Stomach (tissue), 9 donors: ENCODE measurements around the gene FAM237A. TPM values are rescaled to one million over a fixed set of nuclear protein-coding genes. Genes with fewer than 3 reads are reported as not detected.
A peak's percentile ranks its signal among the peaks of the same experiment; 100 is the strongest.

ENCODE experiments used
- DNase-seq, 2 donors: peaks; one replicate each; pipeline versions ENCODE4 v3.0.0 to v3.0.0-alpha.2; 2013 to 2019
- H3K27ac ChIP-seq, 5 donors: fragments of 200-600 bp in 4 of 5; sonication (generic) in 4 of 5; one replicate each; pipeline ENCODE4 v1.5.1; 2013 to 2019; ENCODE audit warnings: mild to moderate bottlenecking in 1 of 5, moderate library complexity in 1 of 5
- H3K27me3 ChIP-seq, 3 donors: fragments of 200-600 bp; sonication (generic); one replicate each; pipeline ENCODE4 v1.5.1; 2017 to 2019; ENCODE audit warnings: mixed run types in 1 of 3
- H3K36me3 ChIP-seq, 4 donors: fragments of 200-600 bp; sonication (generic); 1 replicate in 3 of 4; 2 replicates in 1 of 4; pipeline ENCODE4 v1.5.1; 2016 to 2019
- H3K4me1 ChIP-seq, 4 donors: fragments of 200-600 bp; sonication (generic); one replicate each; pipeline ENCODE4 v1.5.1; 2016 to 2019
- H3K4me3 ChIP-seq, 4 donors: fragments of 200-600 bp; sonication (generic) in 3 of 4; one replicate each; pipeline ENCODE4 v1.5.1; 2016 to 2019; ENCODE audit warnings: mild to moderate bottlenecking in 1 of 4
- H3K9me3 ChIP-seq, 4 donors: fragments of 200-600 bp; sonication (generic); one replicate each; pipeline ENCODE4 v1.5.1; 2016 to 2019
- EP300 ChIP-seq: sonication (generic); formaldehyde crosslinking; IDR thresholded peaks from one replicate; pipeline ENCODE4 v1.6.1; 2017; ENCODE audit warnings: antibody characterized with exemption
- POLR2A ChIP-seq, 4 donors: fragments of 450-650 bp; IDR thresholded peaks; one replicate each; pipeline ENCODE4 v1.6.1; 2016; ENCODE audit warnings: antibody characterized with exemption in 4 of 4, control low read depth in 2 of 4, mild to moderate bottlenecking in 1 of 4, moderate library complexity in 1 of 4
- POLR2AphosphoS5 ChIP-seq, 3 donors: sonication (generic); formaldehyde crosslinking; IDR thresholded peaks; one replicate each; pipeline ENCODE4 v1.6.1; 2016; ENCODE audit warnings: antibody characterized with exemption in 3 of 3
- WGBS, 5 donors: extraction: QIAGEN DNeasy Blood & Tissue Kit in 3 of 5; methylation state at CpG; one replicate each; pipeline versions ENCODE4 v1.1.5 to v1.1.7; 2013 to 2018; 5-methylcytosine and 5-hydroxymethylcytosine counted together
- intact Hi-C: fragments of 100-400 bp; cut with DNase I; formaldehyde crosslinking; loops from one replicate; pipeline ENCODE4 v1.15.1; 2023; ENCODE audit warnings: low total_unique reads
- polyA plus RNA-seq, 3 donors: library from polyadenylated mRNA; stranded (reverse); fragments of 200-250 nt; gene quantifications; one replicate each; pipeline ENCODE4 v1.2.3, GENCODE V29; 2013
- total RNA-seq, 5 donors: library from RNA; depleted of rRNA; stranded (reverse); fragments of >200 nt; gene quantifications; one replicate each; pipeline versions ENCODE4 v1.1.0 to v1.2.3, GENCODE V29; 2014 to 2016
- TF ChIP-seq, protein P1 (sequence below), 7 experiments: fragments of 450-650 bp in 4 of 7; fragments of 200-600 bp in 3 of 7; sonication (generic) in 3 of 7; IDR thresholded peaks; one replicate each; pipeline ENCODE4 v1.5.1; 2016 to 2019; ENCODE audit warnings: antibody characterized with exemption in 7 of 7, control low read depth in 2 of 7, mild to moderate bottlenecking in 1 of 7
- donor health status: healthy with polysubstance abuse.
- donor health status: Bipolar disorder and iron deficiency.
- donor health status: healthy.

Gene FAM237A
- total and polyA plus RNA-seq, 8 donors = not detected

DNA sequence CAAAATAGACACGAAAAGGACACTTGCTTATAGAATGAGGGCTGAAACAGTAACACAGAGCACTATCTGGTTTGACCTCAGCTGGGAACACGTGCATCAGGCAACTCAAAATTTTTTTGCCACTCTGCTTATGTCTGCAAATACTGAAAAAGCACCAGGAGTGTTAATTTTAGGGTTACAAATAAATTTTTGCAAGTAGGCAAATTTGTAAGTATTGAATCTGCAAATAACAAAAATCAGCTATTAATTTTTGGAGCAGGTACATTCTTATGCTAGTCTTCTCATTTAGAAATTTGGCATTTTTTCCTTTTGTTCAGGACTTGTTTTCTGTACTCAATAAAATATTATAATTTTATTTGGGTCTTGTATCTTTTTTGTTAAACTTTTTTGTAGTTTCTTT lies 46.2 kb downstream of the FAM237A start:
- intact Hi-C loops = no loop called here
- Histone ChIP-seq H3K27me3 (no peaks in the 10 kb centered on the region), H3K4me3 (no peak overlapping the region), H3K36me3 (no peaks in the 10 kb centered on the region), H3K27ac (no peak overlapping the region), H3K9me3 (no peaks in the 10 kb centered on the region), H3K4me1 (no peaks in the 10 kb centered on the region)
- TF ChIP-seq POLR2AphosphoS5 (IDR thresholded peaks at IDR 0.05) = no peak
- TF ChIP-seq, protein P1, sequence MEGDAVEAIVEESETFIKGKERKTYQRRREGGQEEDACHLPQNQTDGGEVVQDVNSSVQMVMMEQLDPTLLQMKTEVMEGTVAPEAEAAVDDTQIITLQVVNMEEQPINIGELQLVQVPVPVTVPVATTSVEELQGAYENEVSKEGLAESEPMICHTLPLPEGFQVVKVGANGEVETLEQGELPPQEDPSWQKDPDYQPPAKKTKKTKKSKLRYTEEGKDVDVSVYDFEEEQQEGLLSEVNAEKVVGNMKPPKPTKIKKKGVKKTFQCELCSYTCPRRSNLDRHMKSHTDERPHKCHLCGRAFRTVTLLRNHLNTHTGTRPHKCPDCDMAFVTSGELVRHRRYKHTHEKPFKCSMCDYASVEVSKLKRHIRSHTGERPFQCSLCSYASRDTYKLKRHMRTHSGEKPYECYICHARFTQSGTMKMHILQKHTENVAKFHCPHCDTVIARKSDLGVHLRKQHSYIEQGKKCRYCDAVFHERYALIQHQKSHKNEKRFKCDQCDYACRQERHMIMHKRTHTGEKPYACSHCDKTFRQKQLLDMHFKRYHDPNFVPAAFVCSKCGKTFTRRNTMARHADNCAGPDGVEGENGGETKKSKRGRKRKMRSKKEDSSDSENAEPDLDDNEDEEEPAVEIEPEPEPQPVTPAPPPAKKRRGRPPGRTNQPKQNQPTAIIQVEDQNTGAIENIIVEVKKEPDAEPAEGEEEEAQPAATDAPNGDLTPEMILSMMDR (IDR thresholded peaks at IDR 0.05) = no peak
- no peak for TF ChIP-seq POLR2A (IDR thresholded peaks at IDR 0.05)
- no peak for TF ChIP-seq EP300
- DNase-seq = no peak
- 48 to 68% (median 52%) methylated on average over 2 of the region's 2 CpGs for WGBS, 5 donors

DNA sequence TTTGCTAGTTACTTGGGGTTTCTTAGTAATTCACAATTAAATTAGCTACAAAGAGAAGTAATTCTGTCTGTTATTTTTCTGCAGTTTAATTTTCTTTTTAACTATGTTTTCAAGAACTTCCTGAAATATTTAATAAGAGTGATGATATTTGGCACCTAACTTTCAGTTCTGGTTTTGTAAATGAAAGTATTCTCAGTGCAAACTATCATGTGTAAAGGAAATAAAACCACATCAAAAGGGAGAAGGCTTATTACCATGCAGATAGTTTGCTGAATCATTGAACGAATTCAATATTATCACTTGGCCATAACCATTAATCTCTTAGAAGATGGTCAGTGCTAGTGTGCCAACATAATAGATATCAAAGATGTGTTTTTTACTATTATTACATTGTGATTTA lies 46.7 kb downstream of the FAM237A start:
- Histone ChIP-seq H3K36me3 (no peaks in the 10 kb centered on the region), H3K27ac (no peak overlapping the region), H3K27me3 (no peaks in the 10 kb centered on the region), H3K4me1 (no peaks in the 10 kb centered on the region), H3K9me3 (no peaks in the 10 kb centered on the region), H3K4me3 (no peak overlapping the region)
- TF ChIP-seq POLR2A (IDR thresholded peaks at IDR 0.05) (no peak), POLR2AphosphoS5 (IDR thresholded peaks at IDR 0.05) (no peak), EP300 (no peak)
- TF ChIP-seq, protein P1 (IDR thresholded peaks at IDR 0.05) = no peak
- intact Hi-C loops = no loop called here
- WGBS, 5 donors = 56 to 76% (median 65%) methylated on average over 1 of the region's 1 CpG
- no peak for DNase-seq

DNA sequence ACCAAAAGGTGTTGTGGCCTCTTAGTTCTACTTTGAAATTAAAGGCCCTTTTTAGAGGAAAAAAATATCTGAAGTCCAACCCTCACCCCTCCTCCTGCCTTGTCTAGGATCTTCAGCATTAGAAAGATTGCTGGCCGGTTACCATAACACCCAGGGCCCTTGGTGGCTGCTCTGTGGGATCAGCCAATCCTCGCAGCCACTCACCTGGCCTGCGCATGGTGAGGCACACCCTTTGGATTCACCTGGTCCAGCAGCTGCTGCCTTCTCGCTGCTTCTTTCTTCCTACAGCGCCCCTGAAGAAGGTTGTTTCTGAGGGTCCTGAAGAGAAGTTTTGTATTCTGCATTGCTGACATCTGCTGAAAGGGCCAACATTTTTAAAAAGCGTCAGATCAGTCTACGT lies 50.7 kb downstream of the FAM237A start:
- H3K9me3 ChIP-seq = no peaks in the 10 kb centered on the region
- no peaks in the 10 kb centered on the region for H3K27me3 ChIP-seq
- no peak overlapping the region for H3K4me3 ChIP-seq
- DNase-seq = no peak
- 74 to 79% (median 76%) methylated on average over 7 of the region's 7 CpGs for WGBS, 5 donors
- no peaks in the 10 kb centered on the region for H3K36me3 ChIP-seq
- no peaks in the 10 kb centered on the region for H3K4me1 ChIP-seq
- no peak overlapping the region for H3K27ac ChIP-seq
- intact Hi-C loops = loop anchor here (10.0 kb wide), 1 partner anchor 1382 kb away; no protein-coding TSS in a partner anchor
- TF ChIP-seq, protein P1 (IDR thresholded peaks at IDR 0.05) = no peak
- TF ChIP-seq EP300 (no peak), POLR2A (IDR thresholded peaks at IDR 0.05) (no peak), POLR2AphosphoS5 (IDR thresholded peaks at IDR 0.05) (no peak)

DNA sequence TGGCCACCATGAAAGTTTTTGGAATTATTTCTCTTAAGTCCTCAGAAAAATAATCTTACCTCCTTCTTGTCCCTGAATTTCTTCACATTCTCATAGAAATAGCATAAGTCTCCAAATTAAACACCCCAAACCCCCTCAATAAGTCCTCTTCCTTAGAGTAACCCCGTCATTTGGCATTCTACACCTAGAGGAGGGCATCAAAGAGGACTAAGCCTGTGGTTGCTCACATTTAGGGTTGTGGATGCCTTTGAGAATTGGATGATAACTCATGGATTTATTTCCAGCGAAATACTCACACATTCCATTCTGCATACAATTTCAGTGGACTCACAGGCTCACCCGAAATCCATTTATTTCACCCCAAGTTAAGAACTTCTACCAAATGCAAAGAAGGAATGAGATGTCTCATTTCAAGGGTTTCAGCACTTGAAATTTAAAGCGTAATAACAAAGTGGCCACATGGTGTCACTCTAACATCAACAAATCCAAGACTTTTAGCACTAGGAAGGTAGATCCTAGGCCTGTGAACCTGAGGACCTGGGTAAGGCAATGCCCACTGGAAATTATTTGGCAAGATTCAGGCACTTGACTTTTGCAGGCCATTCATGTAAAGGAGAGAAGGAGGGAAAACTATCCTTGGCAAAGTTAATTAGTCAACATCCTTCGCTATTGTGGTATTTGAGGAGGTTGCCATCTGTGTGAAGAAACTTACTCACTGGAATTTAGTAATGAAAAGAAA lies 51.3 kb downstream of the FAM237A start:
- WGBS, 5 donors = 26 to 39% (median 31%) methylated on average over 5 of the region's 5 CpGs
- no peak overlapping the region for H3K4me3 ChIP-seq
- DNase-seq = peak in 1 of 2 donors; percentile 81
- no peaks in the 10 kb centered on the region for H3K36me3 ChIP-seq
- no peaks in the 10 kb centered on the region for H3K27me3 ChIP-seq
- H3K4me1 ChIP-seq = no peaks in the 10 kb centered on the region
- no peak overlapping the region for H3K27ac ChIP-seq
- TF ChIP-seq POLR2A (IDR thresholded peaks at IDR 0.05) = no peak
- TF ChIP-seq, protein P1 (IDR thresholded peaks at IDR 0.05) = peak in 5 of 7 experiments; percentile 12 to 65 (median 54)
- intact Hi-C loops = loop anchor here (10.0 kb wide), 1 partner anchor 1381 kb away; no protein-coding TSS in a partner anchor
- no peaks in the 10 kb centered on the region for H3K9me3 ChIP-seq
